Left ventricle myocardium superior (tissue), 1 donor: ENCODE data around the gene RNF144B. TPM values are rescaled to one million over a fixed set of nuclear protein-coding genes. Genes with fewer than 3 reads are reported as not detected.
"Not testable (repeated sequence)": the region's sequence is repeated elsewhere in the genome, so short reads cannot be mapped to it uniquely, and the experiment has no call there.

Experiments
- ATAC-seq: fragments of 200-7000 bp; cut with Tn5 transposase; one replicate; pipeline ENCODE4 v1.9.1; 2020; ENCODE audit warnings: mild to moderate bottlenecking, moderate library complexity
- DNase-seq: peaks from one replicate; pipeline ENCODE4 v3.0.0-alpha.2; 2020
- intact Hi-C: fragments of 100-400 bp; cut with micrococcal nuclease; formaldehyde crosslinking; loops from one replicate; pipeline ENCODE4 v1.11.0; 2022
- total RNA-seq: library from RNA; stranded (reverse); fragmentation: NEBNext Ultra II Directional; extraction: Animal tissue kit (Norgen Biotek cat#: 25700); gene quantifications from one replicate; pipeline ENCODE4 v1.2.1, GENCODE V29; 2021
- donor health status: DM: no; HTN: yes; CAD: no; lungs with severe emphysema.

Gene RNF144B
- total RNA-seq, 1 donor from 2014 or later = 22.2 TPM

GRCh38 chr6:18429655-18430297 lies 42.6 kb downstream of the RNF144B start:
- ATAC-seq = no peak
- no peak for DNase-seq
- intact Hi-C loops = no loop called here

- DNase-seq (no peak), ATAC-seq (no peak)
- intact Hi-C loops = no loop called here
Observed at GRCh38 chr6:18431581-18431980, 44.4 kb downstream of the RNF144B start.

GRCh38 chr6:18432180-18432579 lies 45.0 kb downstream of the RNF144B start:
- no peak for DNase-seq
- intact Hi-C loops = no loop called here
- peak; percentile 20 for ATAC-seq

- intact Hi-C loops = no loop called here
- DNase-seq = no peak
- ATAC-seq = no peak
Observed at GRCh38 chr6:18432619-18433018, 45.5 kb downstream of the RNF144B start.

GRCh38 chr6:18433059-18433458 lies 45.9 kb downstream of the RNF144B start:
- no peak for ATAC-seq

GRCh38 chr6:18436341-18436740 lies 49.2 kb downstream of the RNF144B start:
- intact Hi-C loops = no loop called here
- ATAC-seq = no peak

More at GRCh38 chr6:18433059-18433458, 45.9 kb downstream of the RNF144B start:
- no peak for DNase-seq
- intact Hi-C loops = no loop called here

GRCh38 chr6:18439581-18439980 lies 52.4 kb downstream of the RNF144B start:
- DNase-seq = no peak
- no peak for ATAC-seq
- intact Hi-C loops = no loop called here

More at GRCh38 chr6:18436341-18436740, 49.2 kb downstream of the RNF144B start:
- no peak for DNase-seq

GRCh38 chr6:18441251-18441979 lies 54.3 kb downstream of the RNF144B start:
- ATAC-seq (no peak), DNase-seq (no peak)
- intact Hi-C loops = no loop called here

- no peak for ATAC-seq
- intact Hi-C loops = no loop called here
- DNase-seq = no peak
Observed at GRCh38 chr6:18444111-18444510, 57.0 kb downstream of the RNF144B start.

- intact Hi-C loops = no loop called here
- DNase-seq = no peak
- ATAC-seq = no peak
Observed at GRCh38 chr6:18445228-18445627, 58.1 kb downstream of the RNF144B start.

GRCh38 chr6:18446771-18447170 lies 59.6 kb downstream of the RNF144B start:
- DNase-seq (no peak), ATAC-seq (no peak)
- intact Hi-C loops = no loop called here

GRCh38 chr6:18447552-18447951 lies 60.4 kb downstream of the RNF144B start:
- DNase-seq = no peak
- intact Hi-C loops = no loop called here
- ATAC-seq = no peak

GRCh38 chr6:18451756-18452155 lies 64.6 kb downstream of the RNF144B start:
- no peak for DNase-seq
- intact Hi-C loops = no loop called here
- no peak for ATAC-seq

GRCh38 chr6:18454446-18454845 lies 67.3 kb downstream of the RNF144B start:
- intact Hi-C loops = no loop called here
- ATAC-seq = no peak
- no peak for DNase-seq

GRCh38 chr6:18457065-18457737 lies 70.1 kb downstream of the RNF144B start:
- ATAC-seq = no peak
- intact Hi-C loops = no loop called here
- DNase-seq = no peak

- DNase-seq, intact Hi-C loops, ATAC-seq: not testable (repeated sequence)
Observed at GRCh38 chr6:18458086-18458485, 70.9 kb downstream of the RNF144B start.

- intact Hi-C loops = no loop called here
Observed at GRCh38 chr6:18463429-18463828, 76.3 kb downstream of the RNF144B start.

GRCh38 chr6:18464176-18464575 lies 77.0 kb downstream of the RNF144B start:
- no peak for DNase-seq
- intact Hi-C loops = no loop called here
- peak; percentile 42 for ATAC-seq

More at GRCh38 chr6:18463429-18463828, 76.3 kb downstream of the RNF144B start:
- ATAC-seq (no peak), DNase-seq (no peak)

GRCh38 chr6:18465410-18466154 lies 78.4 kb downstream of the RNF144B start:
- ATAC-seq = no peak
- no peak for DNase-seq
- intact Hi-C loops = no loop called here
